ENCODE results near the gene MX2.

GRCh38 chr21:41425588-41425953, 63.7 kb downstream of the MX2 start:
- TF ChIP-seq CTCF (IDR thresholded peaks at IDR 0.05; ENCODE audit: low read depth, low read length, missing input control) = no peak
- TF ChIP-seq MAX (IDR thresholded peaks at IDR 0.05) = no peak
- no peak for TF ChIP-seq YY1 (IDR thresholded peaks at IDR 0.05)
- no peak for TF ChIP-seq JUND (IDR thresholded peaks at IDR 0.05)
- no peak for TF ChIP-seq REST (IDR thresholded peaks at IDR 0.05)
- no peak for TF ChIP-seq NR2F2 (IDR thresholded peaks at IDR 0.05)
